K562 (cell line): ENCODE measurements around the gene PRMT7. TPM values are rescaled to one million over a fixed set of nuclear protein-coding genes. Genes with fewer than 3 reads are reported as not detected.

Experiments used
- ATAC-seq: fragments of 200-7000 bp; cut with Tn5 transposase; 3 replicates; pipeline ENCODE4 v1.9.1; 2020; ENCODE audit warnings: moderate library complexity
- BruUV-seq: library from RNA; stranded (reverse); fragments of 400-500 nt; replicated peaks from 2 replicates; lab custom pipeline; 2021; lab: Mats Ljungman, UMichigan
- CTCF ChIA-PET: fragments of 300-600 bp; formaldehyde crosslinking; extraction: SDS; loops from one replicate; lab custom pipeline; 2021; ENCODE audit warnings: low intra/inter-chr PET ratio; lab: Yijun Ruan, JAX
- POLR2A ChIA-PET: fragments of 300-600, 350-650 bp; sonication (Branson Sonifier 250); formaldehyde crosslinking; extraction: SDS; loops from one replicate; lab custom pipeline; 2021; ENCODE audit warnings: antibody characterized with exemption, inconsistent platforms; lab: Yijun Ruan, JAX
- DNase-seq, 4 experiments: peaks; one replicate each; pipeline versions ENCODE4 v3.0.0 to v3.0.0-alpha.2; 2011 to 2018; ENCODE audit warnings: low spot score in 3 of 4, mixed read lengths in 3 of 4; ENCODE audit errors: extremely low read depth in 1 of 4
- FAIRE-seq: peaks from 2 replicates; lab custom pipeline; 2011; peaks lifted over from hg19 to GRCh38; lab: Jason Lieb, UNC
- H2AFZ ChIP-seq: 2 replicates; pipeline ENCODE4 v1.6.0; 2011; ENCODE audit warnings: low read depth, low read length, control low read depth, inconsistent platforms
- H3K27ac ChIP-seq: fragments of 200-600 bp; 3 replicates; pipeline ENCODE4 v1.8.0; 2011; ENCODE audit warnings: low read depth, mild to moderate bottlenecking, control low read depth, inconsistent platforms, low read length, moderate library complexity, mixed read lengths; ENCODE audit errors: extremely low read depth
- H3K27me3 ChIP-seq, 2 experiments: fragments of 300-600 bp in 1 of 2; 2 replicates in 1 of 2; 3 replicates in 1 of 2; pipeline versions ENCODE4 v1.6.0 to v1.8.0; 2011; ENCODE audit warnings: inconsistent platforms in 2 of 2, low read length in 2 of 2, mild to moderate bottlenecking in 1 of 2, mixed read lengths in 1 of 2, moderate library complexity in 1 of 2; ENCODE audit not compliant: control insufficient read depth in 2 of 2, insufficient read depth in 2 of 2
- H3K36me3 ChIP-seq: fragments of 300-600 bp; 3 replicates; pipeline ENCODE4 v1.8.0; 2011; ENCODE audit warnings: mild to moderate bottlenecking, low read length, inconsistent platforms; ENCODE audit not compliant: control insufficient read depth, insufficient read depth
- H3K4me1 ChIP-seq, 2 experiments: fragments of 200-600 bp in 1 of 2; replicated peaks in 1 of 2; 2 replicates in 1 of 2; 3 replicates in 1 of 2; pipeline versions ENCODE4 v1.5.1 to v1.8.0; 2011; ENCODE audit warnings: inconsistent platforms in 2 of 2, low read length in 2 of 2, mild to moderate bottlenecking in 1 of 2, mixed read lengths in 1 of 2, moderate library complexity in 1 of 2; ENCODE audit not compliant: control insufficient read depth in 2 of 2, insufficient read depth in 2 of 2
- H3K4me2 ChIP-seq: 2 replicates; pipeline ENCODE4 v1.6.1; 2011; ENCODE audit warnings: low read length, control low read depth, inconsistent platforms, mixed read lengths; ENCODE audit not compliant: insufficient read depth
- H3K4me3 ChIP-seq: fragments of 200-600 bp; sonication (generic), shearing (Covaris generic); 2 replicates; pipeline ENCODE4 v1.5.1; 2016; ENCODE audit warnings: control low read depth, inconsistent platforms
- H3K79me2 ChIP-seq: fragments of 200-600 bp; 3 replicates; pipeline ENCODE4 v1.8.0; 2011; ENCODE audit warnings: low read length, inconsistent platforms; ENCODE audit not compliant: control insufficient read depth, insufficient read depth
- H3K9ac ChIP-seq, 2 experiments: 2 replicates each; pipeline versions ENCODE4 v1.6.0 to v1.6.1; 2011; ENCODE audit warnings: low read depth in 2 of 2, low read length in 2 of 2, control low read depth in 1 of 2, inconsistent platforms in 1 of 2, mild to moderate bottlenecking in 1 of 2, mixed read lengths in 1 of 2; ENCODE audit not compliant: insufficient read depth in 1 of 2
- H3K9me1 ChIP-seq: one replicate; pipeline ENCODE4 v1.6.0; 2011; ENCODE audit warnings: inconsistent platforms, mild to moderate bottlenecking, low read length, moderate library complexity; ENCODE audit not compliant: control insufficient read depth, insufficient read depth
- H3K9me3 ChIP-seq: replicated peaks from 2 replicates; pipeline ENCODE4 v1.5.1; 2011; ENCODE audit warnings: low read depth, low read length, inconsistent platforms; ENCODE audit not compliant: control insufficient read depth, insufficient read depth
- H4K20me1 ChIP-seq: replicated peaks from 2 replicates; pipeline ENCODE4 v1.6.1; 2011; ENCODE audit warnings: low read length, inconsistent platforms, mixed read lengths; ENCODE audit not compliant: control insufficient read depth, insufficient read depth
- C11orf30 ChIP-seq: fragments of 450-650 bp; IDR thresholded peaks from 2 replicates; pipeline ENCODE4 v1.6.1; 2016; ENCODE audit warnings: low read depth, mild to moderate bottlenecking
- CCAR2 ChIP-seq: fragments of 200-400 bp; formaldehyde crosslinking; IDR thresholded peaks from 2 replicates; pipeline ENCODE4 v1.6.1; 2017; ENCODE audit warnings: mild to moderate bottlenecking, low read depth, low read length
- ELF2 ChIP-seq: fragments of 250-450 bp; sonication (Bioruptor Pico); IDR thresholded peaks from 2 replicates; pipeline ENCODE4 v1.5.0; 2021; ENCODE audit warnings: mild to moderate bottlenecking
- EP300 ChIP-seq: IDR thresholded peaks from 2 replicates; pipeline ENCODE4 v1.6.1; 2012; ENCODE audit warnings: low read length, improper control_type of control experiment
- HCFC1 ChIP-seq: IDR thresholded peaks from 2 replicates; pipeline ENCODE4 v1.6.1; 2012; ENCODE audit warnings: low read depth, low read length, improper control_type of control experiment
- KDM2B ChIP-seq: fragments of 250-450 bp; sonication (Bioruptor Pico); IDR thresholded peaks from 2 replicates; pipeline ENCODE4 v1.8.0; 2021; ENCODE audit warnings: mild to moderate bottlenecking, moderate library complexity
- KLF6 ChIP-seq: fragments of 250-450 bp; sonication (Bioruptor Pico); IDR thresholded peaks from 2 replicates; pipeline ENCODE4 v1.4.0; 2020; ENCODE audit warnings: mild to moderate bottlenecking, moderate library complexity, borderline replicate concordance
- MAFF ChIP-seq: IDR thresholded peaks from 2 replicates; pipeline ENCODE4 v1.6.1; 2012; ENCODE audit warnings: low read length, improper control_type of control experiment
- MAFG ChIP-seq: fragments of 450-650 bp; conservative IDR thresholded peaks from 2 replicates; pipeline ENCODE4 v1.6.1; 2016; ENCODE audit warnings: missing genetic modification characterization, missing compliant biosample characterization
- MAFK ChIP-seq: IDR thresholded peaks from 2 replicates; pipeline ENCODE4 v1.6.1; 2011; ENCODE audit warnings: low read length, improper control_type of control experiment
- MYC ChIP-seq, 2 experiments: fragments of 250-450 bp in 1 of 2; sonication (Bioruptor Pico) in 1 of 2; IDR thresholded peaks; 2 replicates each; pipeline versions ENCODE4 v1.5.1 to v1.6.1; 2012 to 2021; ENCODE audit warnings: low read depth in 2 of 2, borderline replicate concordance in 1 of 2, improper control_type of control experiment in 1 of 2, low read length in 1 of 2, mild to moderate bottlenecking in 1 of 2, moderate library complexity in 1 of 2
- NCOA4 ChIP-seq: fragments of 450-650 bp; IDR thresholded peaks from 2 replicates; pipeline ENCODE4 v1.6.1; 2018; ENCODE audit warnings: mild to moderate bottlenecking; ENCODE audit not compliant: partially characterized antibody
- NELFE ChIP-seq: IDR thresholded peaks from 2 replicates; pipeline ENCODE4 v1.6.1; 2011; ENCODE audit warnings: mild to moderate bottlenecking; ENCODE audit not compliant: insufficient read depth, insufficient read length
- NFXL1 ChIP-seq: fragments of 450-650 bp; formaldehyde crosslinking; IDR thresholded peaks from 2 replicates; pipeline ENCODE4 v1.4.0; 2021; ENCODE audit warnings: mild to moderate bottlenecking
- RBFOX2 ChIP-seq: fragments of 200-400 bp; formaldehyde crosslinking; IDR thresholded peaks from 2 replicates; pipeline ENCODE4 v1.6.1; 2017; ENCODE audit warnings: low read depth, mild to moderate bottlenecking, low read length, moderate library complexity
- SMAD2 ChIP-seq: fragments of 150-350 bp; IDR thresholded peaks from 2 replicates; pipeline ENCODE4 v1.6.1; 2014; ENCODE audit warnings: low read depth, mild to moderate bottlenecking, low read length
- TSC22D4 ChIP-seq: fragments of 450-650 bp; IDR thresholded peaks from 2 replicates; pipeline ENCODE4 v1.6.1; 2016; ENCODE audit warnings: missing genetic modification characterization, missing biosample characterization, control low read depth
- ZC3H11A ChIP-seq: IDR thresholded peaks from 2 replicates; pipeline ENCODE4 v1.6.1; 2012; ENCODE audit warnings: low read depth, low read length, improper control_type of control experiment
- ZNF134 ChIP-seq: fragments of 250-450 bp; sonication (Bioruptor Pico); conservative IDR thresholded peaks from 2 replicates; pipeline ENCODE4 v1.4.0; 2020
- ZNF316 ChIP-seq: fragments of 450-650 bp; IDR thresholded peaks from 2 replicates; pipeline ENCODE4 v1.6.1; 2016
- WGBS: fragments of 100-300 bp; shearing (Covaris generic); methylation state at CpG from one replicate; pipeline ENCODE4 v1.1.6; 2016; ENCODE audit warnings: low coverage, mixed read lengths; ENCODE audit not compliant: insufficient coverage; ENCODE audit errors: missing lambda C conversion rate; 5-methylcytosine and 5-hydroxymethylcytosine counted together
- in situ Hi-C: fragments of 300-500 bp; cut with MboI; formaldehyde crosslinking; loops from 4 replicates; pipeline ENCODE4 v1.15.0; 2018; ENCODE audit warnings: inconsistent platforms, mixed read lengths
- intact Hi-C: fragments of 100-400 bp; cut with micrococcal nuclease; formaldehyde crosslinking; loops from 2 replicates; pipeline ENCODE4 v1.14.2; 2022
- polyA plus RNA-seq, 8 experiments: library from polyadenylated mRNA; depleted of rRNA in 4 of 8; stranded (reverse) in 5 of 8; unstranded in 3 of 8; fragments of >200 nt; fragmentation: Nextera tagmentation in 2 of 8; fragmentation: Illumina TruSeq in 1 of 8; extraction: Ambion mirVana in 2 of 8; extraction: Trizol in 1 of 8; gene quantifications; 2 replicates each; pipeline versions ENCODE4 v1.2.1 to v1.2.3, GENCODE V29; 2011 to 2014; ENCODE audit warnings: inconsistent platforms in 1 of 8, missing spikeins in 1 of 8
- total RNA-seq, 7 experiments: library from RNA; depleted of rRNA in 6 of 7; stranded (reverse); fragments of >200 nt in 6 of 7; fragmentation: Illumina TruSeq in 2 of 7; extraction: Trizol in 2 of 7; gene quantifications; 2 replicates each; pipeline versions ENCODE4 v1.2.1 to v1.2.3, GENCODE V29; 2011 to 2021; ENCODE audit warnings: low replicate concordance in 1 of 7
- TF ChIP-seq, protein P1 (sequence below): sonication (generic); formaldehyde crosslinking; IDR thresholded peaks from 2 replicates; pipeline ENCODE4 v1.9.0; 2022; ENCODE audit warnings: mild to moderate bottlenecking, missing genetic modification reagents
- TF ChIP-seq, protein P2 (sequence below): sonication (generic); formaldehyde crosslinking; IDR thresholded peaks from 2 replicates; pipeline ENCODE4 v1.8.1; 2023; ENCODE audit warnings: mild to moderate bottlenecking, missing genetic modification reagents

The PRMT7 gene
- total and polyA plus RNA-seq, 9 of the 15 experiments (the other 6 are each of a cell fraction or from before 2014, with no cell fraction given): 6.4 to 88.8 (median 73.1) TPM

DNA sequence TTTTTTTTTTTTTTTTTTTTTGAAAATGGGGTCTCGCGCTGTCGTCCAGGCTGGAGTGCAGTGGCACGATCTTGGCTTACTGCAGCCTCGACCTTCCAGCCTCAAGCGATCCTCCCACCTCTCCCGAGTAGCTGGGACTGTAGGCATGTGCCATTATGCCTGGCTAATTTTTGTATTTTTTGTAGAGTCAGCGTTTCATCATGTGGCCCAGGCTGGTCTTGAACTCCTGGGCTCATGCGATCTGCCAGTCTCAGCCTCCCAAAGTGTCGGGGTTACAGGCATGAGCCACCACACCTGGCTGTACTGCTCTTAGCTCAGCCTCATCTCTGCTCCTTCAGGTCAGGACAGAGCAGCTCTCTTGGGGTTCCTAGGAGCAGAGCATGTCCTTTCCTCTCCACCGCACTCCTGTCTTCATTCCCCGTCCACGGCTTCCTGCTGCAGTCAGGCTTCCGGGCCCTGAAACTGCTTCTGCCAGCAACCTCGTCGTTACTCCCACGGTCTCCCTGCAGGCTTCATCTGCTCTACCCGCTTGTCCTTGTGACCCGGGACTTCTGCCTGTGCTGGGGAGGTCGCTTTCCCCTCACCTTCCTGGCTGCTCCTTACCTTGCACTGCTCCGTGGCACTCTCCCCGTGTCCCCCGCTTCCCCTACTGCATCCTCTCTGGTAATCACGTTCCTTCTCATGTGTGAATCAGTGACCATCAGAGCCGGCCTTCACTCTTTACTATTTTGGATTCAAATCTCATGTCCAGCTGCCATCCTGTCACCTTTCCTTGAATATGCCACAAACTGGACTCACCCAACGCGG lies 38.0 kb downstream of the PRMT7 start:
- H3K9me1 ChIP-seq: no peaks in the 10 kb centered on the region
- no peak overlapping the region for H3K4me3 ChIP-seq
- intact Hi-C loops: no loop called here
- H3K27ac ChIP-seq: no peak overlapping the region
- ChIA-PET POLR2A (interaction anchor here (1.4 kb wide), 1 partner anchor 12 kb away, joined by 5 read pairs; no protein-coding TSS in a partner anchor), CTCF (no interaction called here)
- peaks cover 94% of the 10 kb centered on the region for H3K36me3 ChIP-seq
- in situ Hi-C loops: no loop called here
- H3K9ac ChIP-seq: peak overlapping the region in 1 of 2 experiments; percentile 53; a peak in 1 of 4 replicates
- H3K79me2 ChIP-seq: no peaks in the 10 kb centered on the region
- DNase-seq (no peak), ATAC-seq (no peak), FAIRE-seq (no peak)
- H3K27me3 ChIP-seq: no peaks in the 10 kb centered on the region
- H3K4me2 ChIP-seq: no peak overlapping the region
- H4K20me1 ChIP-seq: no peaks in the 10 kb centered on the region
- no peak overlapping the region for H2AFZ ChIP-seq
- no peaks in the 10 kb centered on the region for H3K9me3 ChIP-seq
- H3K4me1 ChIP-seq: peaks cover 2 to 6% of the 10 kb centered on the region in 2 experiments; a peak in 3 of 5 replicates
- WGBS: 92% methylated on average over 22 of the region's 27 CpGs
- no TSS peak for BruUV-seq
- TF ChIP-seq, protein P1, sequence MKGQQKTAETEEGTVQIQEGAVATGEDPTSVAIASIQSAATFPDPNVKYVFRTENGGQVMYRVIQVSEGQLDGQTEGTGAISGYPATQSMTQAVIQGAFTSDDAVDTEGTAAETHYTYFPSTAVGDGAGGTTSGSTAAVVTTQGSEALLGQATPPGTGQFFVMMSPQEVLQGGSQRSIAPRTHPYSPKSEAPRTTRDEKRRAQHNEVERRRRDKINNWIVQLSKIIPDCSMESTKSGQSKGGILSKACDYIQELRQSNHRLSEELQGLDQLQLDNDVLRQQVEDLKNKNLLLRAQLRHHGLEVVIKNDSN (CRISPR knock-in tag): no peak
- no peak for TF ChIP-seq ELF2
- TF ChIP-seq ZC3H11A: no peak
- peak; percentile 64 for TF ChIP-seq MAFF
- peak; percentile 64 for TF ChIP-seq MAFK
- no peak for TF ChIP-seq KLF6
- peak; percentile 76 for TF ChIP-seq MAFG (tag)
- no peak for TF ChIP-seq EP300
- TF ChIP-seq, protein P2, sequence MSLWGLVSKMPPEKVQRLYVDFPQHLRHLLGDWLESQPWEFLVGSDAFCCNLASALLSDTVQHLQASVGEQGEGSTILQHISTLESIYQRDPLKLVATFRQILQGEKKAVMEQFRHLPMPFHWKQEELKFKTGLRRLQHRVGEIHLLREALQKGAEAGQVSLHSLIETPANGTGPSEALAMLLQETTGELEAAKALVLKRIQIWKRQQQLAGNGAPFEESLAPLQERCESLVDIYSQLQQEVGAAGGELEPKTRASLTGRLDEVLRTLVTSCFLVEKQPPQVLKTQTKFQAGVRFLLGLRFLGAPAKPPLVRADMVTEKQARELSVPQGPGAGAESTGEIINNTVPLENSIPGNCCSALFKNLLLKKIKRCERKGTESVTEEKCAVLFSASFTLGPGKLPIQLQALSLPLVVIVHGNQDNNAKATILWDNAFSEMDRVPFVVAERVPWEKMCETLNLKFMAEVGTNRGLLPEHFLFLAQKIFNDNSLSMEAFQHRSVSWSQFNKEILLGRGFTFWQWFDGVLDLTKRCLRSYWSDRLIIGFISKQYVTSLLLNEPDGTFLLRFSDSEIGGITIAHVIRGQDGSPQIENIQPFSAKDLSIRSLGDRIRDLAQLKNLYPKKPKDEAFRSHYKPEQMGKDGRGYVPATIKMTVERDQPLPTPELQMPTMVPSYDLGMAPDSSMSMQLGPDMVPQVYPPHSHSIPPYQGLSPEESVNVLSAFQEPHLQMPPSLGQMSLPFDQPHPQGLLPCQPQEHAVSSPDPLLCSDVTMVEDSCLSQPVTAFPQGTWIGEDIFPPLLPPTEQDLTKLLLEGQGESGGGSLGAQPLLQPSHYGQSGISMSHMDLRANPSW (CRISPR knock-in tag): no peak
- TF ChIP-seq KDM2B (CRISPR knock-in tag): no peak
- no peak for TF ChIP-seq CCAR2
- no peak for TF ChIP-seq MYC (IDR thresholded peaks at IDR 0.05; ENCODE audit: low read depth, low read length)
- TF ChIP-seq MYC (CRISPR knock-in tag; IDR thresholded peaks at IDR 0.05; ENCODE audit: borderline replicate concordance, low read depth): no peak
- TF ChIP-seq NCOA4: no peak
- TF ChIP-seq ZNF316: peak; percentile 90
- no peak for TF ChIP-seq HCFC1
- TF ChIP-seq TSC22D4 (tag): no peak
- TF ChIP-seq C11orf30: peak; percentile 84
- TF ChIP-seq NFXL1 (CRISPR knock-in tag): no peak
- TF ChIP-seq NELFE: no peak
- no peak for TF ChIP-seq ZNF134 (CRISPR knock-in tag)
- no peak for TF ChIP-seq RBFOX2
- TF ChIP-seq SMAD2: no peak
